HepG2 (cell line): ENCODE data around the gene MRPL48. TPM values are rescaled to one million over a fixed set of nuclear protein-coding genes. Genes with fewer than 3 reads are reported as not detected.

Source experiments
- ARHGAP35 ChIP-seq: sonication (generic); formaldehyde crosslinking; IDR thresholded peaks from 2 replicates; pipeline ENCODE4 v1.9.0; 2022; ENCODE audit warnings: mild to moderate bottlenecking, inconsistent platforms, moderate library complexity, missing genetic modification reagents, borderline replicate concordance
- ARNT2 ChIP-seq: sonication (generic); formaldehyde crosslinking; IDR thresholded peaks from 2 replicates; pipeline ENCODE4 v1.8.0; 2022; ENCODE audit warnings: mild to moderate bottlenecking, low read depth, missing genetic modification reagents, moderate library complexity
- ATAD3A ChIP-seq: sonication (generic); formaldehyde crosslinking; IDR thresholded peaks from 2 replicates; pipeline ENCODE4 v1.4.0; 2020; ENCODE audit warnings: missing genetic modification reagents
- DPF2 ChIP-seq: sonication (generic); formaldehyde crosslinking; IDR thresholded peaks from 2 replicates; pipeline ENCODE4 v1.4.0; 2020; ENCODE audit warnings: mild to moderate bottlenecking, low read depth, missing genetic modification reagents, borderline replicate concordance
- FOXA1 ChIP-seq, 2 experiments: fragments of 450-650 bp in 1 of 2; sonication (generic) in 1 of 2; formaldehyde crosslinking in 1 of 2; IDR thresholded peaks; 2 replicates each; pipeline versions ENCODE4 v1.4.0 to v1.6.1; 2016 to 2020; ENCODE audit warnings: missing genetic modification reagents in 1 of 2
- FOXK2 ChIP-seq: fragments of 450-650 bp; IDR thresholded peaks from 2 replicates; pipeline ENCODE4 v1.6.1; 2016
- GATA4 ChIP-seq: sonication (generic); IDR thresholded peaks from 2 replicates; pipeline ENCODE4 v1.6.1; 2016; ENCODE audit warnings: antibody characterized with exemption, low read depth, borderline replicate concordance
- HHEX ChIP-seq: IDR thresholded peaks from 2 replicates; pipeline ENCODE4 v1.6.1; 2016; ENCODE audit warnings: control low read depth
- HNRNPL ChIP-seq: fragments of 200-400 bp; formaldehyde crosslinking; IDR thresholded peaks from 2 replicates; pipeline ENCODE4 v1.6.1; 2017; ENCODE audit warnings: mild to moderate bottlenecking, low read depth, low read length
- KMT2B ChIP-seq: IDR thresholded peaks from 2 replicates; pipeline ENCODE4 v1.6.1; 2016; ENCODE audit warnings: missing genetic modification reagents, missing compliant biosample characterization
- MED1 ChIP-seq: sonication (generic); formaldehyde crosslinking; IDR thresholded peaks from 2 replicates; pipeline ENCODE4 v1.4.0; 2020; ENCODE audit warnings: missing genetic modification reagents
- MED8 ChIP-seq: sonication (generic); formaldehyde crosslinking; IDR thresholded peaks from 2 replicates; pipeline ENCODE4 v1.8.1; 2023; ENCODE audit warnings: mild to moderate bottlenecking, missing genetic modification reagents; ENCODE audit not compliant: insufficient replicate concordance
- PRMT3 ChIP-seq: sonication (generic); formaldehyde crosslinking; IDR thresholded peaks from 2 replicates; pipeline ENCODE4 v1.8.1; 2022; ENCODE audit warnings: low read depth, mild to moderate bottlenecking, moderate library complexity, missing genetic modification reagents, borderline replicate concordance
- PTBP1 ChIP-seq: fragments of 200-400 bp; formaldehyde crosslinking; IDR thresholded peaks from 2 replicates; pipeline ENCODE4 v1.6.1; 2018; ENCODE audit warnings: low read length, low read depth; ENCODE audit not compliant: poor library complexity, severe bottlenecking
- SALL1 ChIP-seq: sonication (generic); formaldehyde crosslinking; IDR thresholded peaks from 2 replicates; pipeline ENCODE4 v1.8.0; 2022; ENCODE audit warnings: mild to moderate bottlenecking, missing genetic modification reagents
- WIZ ChIP-seq: sonication (generic); formaldehyde crosslinking; IDR thresholded peaks from 2 replicates; pipeline ENCODE4 v1.5.1; 2020; ENCODE audit warnings: mild to moderate bottlenecking, missing genetic modification reagents
- ZFP41 ChIP-seq: sonication (generic); formaldehyde crosslinking; IDR thresholded peaks from 2 replicates; pipeline ENCODE4 v1.4.0; 2020; ENCODE audit warnings: mild to moderate bottlenecking, missing genetic modification reagents, borderline replicate concordance
- ZNF501 ChIP-seq: sonication (generic); formaldehyde crosslinking; IDR thresholded peaks from 2 replicates; pipeline ENCODE4 v1.5.1; 2020; ENCODE audit warnings: mild to moderate bottlenecking, moderate library complexity, missing genetic modification reagents
- ZNF510 ChIP-seq: sonication (generic); formaldehyde crosslinking; IDR thresholded peaks from 2 replicates; pipeline ENCODE4 v1.4.0; 2020; ENCODE audit warnings: low read depth, mild to moderate bottlenecking, missing genetic modification reagents
- ZNF572 ChIP-seq: sonication (generic); formaldehyde crosslinking; IDR thresholded peaks from 2 replicates; pipeline ENCODE4 v1.5.1; 2020; ENCODE audit warnings: mild to moderate bottlenecking, missing genetic modification reagents
- ZNF746 ChIP-seq: sonication (generic); formaldehyde crosslinking; IDR thresholded peaks from 2 replicates; pipeline ENCODE4 v1.8.0; 2022; ENCODE audit warnings: mild to moderate bottlenecking, missing genetic modification reagents
- ZNF749 ChIP-seq: sonication (generic); formaldehyde crosslinking; IDR thresholded peaks from 2 replicates; pipeline ENCODE4 v1.8.0; 2022; ENCODE audit warnings: mild to moderate bottlenecking, missing genetic modification reagents, moderate library complexity, borderline replicate concordance
- ZNF879 ChIP-seq: sonication (generic); formaldehyde crosslinking; IDR thresholded peaks from 2 replicates; pipeline ENCODE4 v1.8.1; 2023; ENCODE audit warnings: missing genetic modification reagents
- ZSCAN30 ChIP-seq: sonication (generic); formaldehyde crosslinking; IDR thresholded peaks from 2 replicates; pipeline ENCODE4 v1.5.0; 2020; ENCODE audit warnings: mild to moderate bottlenecking, missing genetic modification reagents
- polyA plus RNA-seq, 8 experiments: library from polyadenylated mRNA; depleted of rRNA in 3 of 8; stranded (reverse) in 7 of 8; unstranded in 1 of 8; fragments of >200 nt; fragmentation: Illumina TruSeq in 4 of 8; extraction: Trizol in 4 of 8; gene quantifications; 2 replicates each; pipeline versions ENCODE4 v1.2.1 to v1.2.3, GENCODE V29; 2011 to 2016; ENCODE audit warnings: low read depth in 4 of 8, missing spikeins in 1 of 8, mixed read lengths in 1 of 8; ENCODE audit not compliant: insufficient read depth in 1 of 8
- total RNA-seq, 5 experiments: library from RNA; depleted of rRNA; stranded (reverse); fragments of >200 nt; fragmentation: Illumina TruSeq; extraction: Trizol; gene quantifications; 2 replicates each; pipeline ENCODE4 v1.2.3, GENCODE V29; 2016; ENCODE audit warnings: low read depth in 1 of 5
- TF ChIP-seq, protein P1 (sequence below): sonication (generic); formaldehyde crosslinking; IDR thresholded peaks from 2 replicates; pipeline ENCODE4 v1.8.0; 2022; ENCODE audit warnings: missing genetic modification reagents, mild to moderate bottlenecking, moderate library complexity, borderline replicate concordance
- TF ChIP-seq, protein P2 (sequence below): IDR thresholded peaks from 2 replicates; pipeline ENCODE4 v1.6.1; 2016; ENCODE audit warnings: low read depth, control low read depth
- TF ChIP-seq, protein P3 (sequence below): sonication (generic); formaldehyde crosslinking; IDR thresholded peaks from 2 replicates; pipeline ENCODE4 v1.4.0; 2020; ENCODE audit warnings: mild to moderate bottlenecking, missing genetic modification reagents

Gene MRPL48
- total and polyA plus RNA-seq, 2 of the 13 experiments (the other 11 are each of a cell fraction or from before 2014, with no cell fraction given): 61.2 to 67.9 TPM

- TF ChIP-seq, protein P1, sequence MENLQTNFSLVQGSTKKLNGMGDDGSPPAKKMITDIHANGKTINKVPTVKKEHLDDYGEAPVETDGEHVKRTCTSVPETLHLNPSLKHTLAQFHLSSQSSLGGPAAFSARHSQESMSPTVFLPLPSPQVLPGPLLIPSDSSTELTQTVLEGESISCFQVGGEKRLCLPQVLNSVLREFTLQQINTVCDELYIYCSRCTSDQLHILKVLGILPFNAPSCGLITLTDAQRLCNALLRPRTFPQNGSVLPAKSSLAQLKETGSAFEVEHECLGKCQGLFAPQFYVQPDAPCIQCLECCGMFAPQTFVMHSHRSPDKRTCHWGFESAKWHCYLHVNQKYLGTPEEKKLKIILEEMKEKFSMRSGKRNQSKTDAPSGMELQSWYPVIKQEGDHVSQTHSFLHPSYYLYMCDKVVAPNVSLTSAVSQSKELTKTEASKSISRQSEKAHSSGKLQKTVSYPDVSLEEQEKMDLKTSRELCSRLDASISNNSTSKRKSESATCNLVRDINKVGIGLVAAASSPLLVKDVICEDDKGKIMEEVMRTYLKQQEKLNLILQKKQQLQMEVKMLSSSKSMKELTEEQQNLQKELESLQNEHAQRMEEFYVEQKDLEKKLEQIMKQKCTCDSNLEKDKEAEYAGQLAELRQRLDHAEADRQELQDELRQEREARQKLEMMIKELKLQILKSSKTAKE (CRISPR knock-in tag): no peak
- TF ChIP-seq ZNF746 (peak; percentile 44; the same call in 1 of the 2 replicates), HNRNPL (no peak), ZSCAN30 (no peak), PRMT3 (CRISPR knock-in tag) (no peak), ARHGAP35 (CRISPR knock-in tag) (no peak), HHEX (CRISPR knock-in tag) (no peak), ZNF572 (CRISPR knock-in tag) (0 out of 2 replicates have a peak, but pooled peaks have one; percentile 57), PTBP1 (no peak), ZNF501 (CRISPR knock-in tag) (peak; percentile 45; the same call in 1 of the 2 replicates), ZNF510 (CRISPR knock-in tag) (no peak), KMT2B (CRISPR knock-in tag) (peak; percentile 69), ZFP41 (no peak), WIZ (CRISPR knock-in tag) (no peak), ARNT2 (peak; percentile 84; the same call in 1 of the 2 replicates), DPF2 (CRISPR knock-in tag) (no peak), ZNF749 (CRISPR knock-in tag) (no peak), SALL1 (CRISPR knock-in tag) (peak; percentile 55), GATA4 (no peak), MED1 (peak; percentile 41), MED8 (CRISPR knock-in tag) (no peak), FOXK2 (no peak), ATAD3A (no peak), ZNF879 (0 out of 2 replicates have a peak, but pooled peaks have one; percentile 27), FOXA1 (IDR thresholded peaks at IDR 0.05) (no peak), FOXA1 (CRISPR knock-in tag; IDR thresholded peaks at IDR 0.05) (no peak)
- TF ChIP-seq, protein P2, sequence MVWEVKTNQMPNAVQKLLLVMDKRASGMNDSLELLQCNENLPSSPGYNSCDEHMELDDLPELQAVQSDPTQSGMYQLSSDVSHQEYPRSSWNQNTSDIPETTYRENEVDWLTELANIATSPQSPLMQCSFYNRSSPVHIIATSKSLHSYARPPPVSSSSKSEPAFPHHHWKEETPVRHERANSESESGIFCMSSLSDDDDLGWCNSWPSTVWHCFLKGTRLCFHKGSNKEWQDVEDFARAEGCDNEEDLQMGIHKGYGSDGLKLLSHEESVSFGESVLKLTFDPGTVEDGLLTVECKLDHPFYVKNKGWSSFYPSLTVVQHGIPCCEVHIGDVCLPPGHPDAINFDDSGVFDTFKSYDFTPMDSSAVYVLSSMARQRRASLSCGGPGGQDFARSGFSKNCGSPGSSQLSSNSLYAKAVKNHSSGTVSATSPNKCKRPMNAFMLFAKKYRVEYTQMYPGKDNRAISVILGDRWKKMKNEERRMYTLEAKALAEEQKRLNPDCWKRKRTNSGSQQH: peak; percentile 70
- TF ChIP-seq, protein P3, sequence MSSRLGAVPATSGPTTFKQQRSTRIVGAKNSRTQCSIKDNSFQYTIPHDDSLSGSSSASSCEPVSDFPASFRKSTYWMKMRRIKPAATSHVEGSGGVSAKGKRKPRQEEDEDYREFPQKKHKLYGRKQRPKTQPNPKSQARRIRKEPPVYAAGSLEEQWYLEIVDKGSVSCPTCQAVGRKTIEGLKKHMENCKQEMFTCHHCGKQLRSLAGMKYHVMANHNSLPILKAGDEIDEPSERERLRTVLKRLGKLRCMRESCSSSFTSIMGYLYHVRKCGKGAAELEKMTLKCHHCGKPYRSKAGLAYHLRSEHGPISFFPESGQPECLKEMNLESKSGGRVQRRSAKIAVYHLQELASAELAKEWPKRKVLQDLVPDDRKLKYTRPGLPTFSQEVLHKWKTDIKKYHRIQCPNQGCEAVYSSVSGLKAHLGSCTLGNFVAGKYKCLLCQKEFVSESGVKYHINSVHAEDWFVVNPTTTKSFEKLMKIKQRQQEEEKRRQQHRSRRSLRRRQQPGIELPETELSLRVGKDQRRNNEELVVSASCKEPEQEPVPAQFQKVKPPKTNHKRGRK (CRISPR knock-in tag): no peak
Measured at GRCh38 chr11:73760679-73761402, 26.8 kb upstream of the MRPL48 start, which contains the start of gene RAB6A (continued).
